ENCODE measurements around the gene CPB1. TPM values are rescaled to one million over a fixed set of nuclear protein-coding genes. Genes with fewer than 3 reads are reported as not detected.

Gene CPB1
- total RNA-seq, 5 donors from 2014 or later (not counting 1 experiment from before 2014, with no cell fraction given): 7.4 to 9.2 (median 8.0) TPM; not detected in 2

- no CpG with 5 or more reads among the region's 2 CpGs for WGBS (ENCODE audit: insufficient coverage)
- Mint-ChIP-seq H3K9me3 (no peaks in the 10 kb centered on the region), H3K4me1 (no peaks in the 10 kb centered on the region), H3K36me3 (no peaks in the 10 kb centered on the region), H3K27me3 (peaks cover 1 to 4% of the 10 kb centered on the region in 2 donors), H3K4me3 (no peak overlapping the region), H3K27ac (no peak overlapping the region)
- no peaks in the 10 kb centered on the region for H3K4me1 ChIP-seq (ENCODE audit: control insufficient read depth in 1 of 2, extremely low read depth in 1 of 2, insufficient read depth in 2 of 2, low read length in 2 of 2)
- H3K36me3 ChIP-seq (ENCODE audit: control insufficient read depth in 2 of 2, extremely low read depth in 1 of 2, insufficient read depth in 1 of 2, low read length in 1 of 2): no peaks in the 10 kb centered on the region
- ChIA-PET CTCF (interaction anchor here (0.5 to 1.1 kb wide), 2 partner anchors 16 to 1378 kb away, joined by 4 to 6 read pairs; no protein-coding TSS in a partner anchor), POLR2A (no interaction called here)
- no peak for DNase-seq
- no peak overlapping the region for H3K4me3 ChIP-seq (ENCODE audit: control insufficient read depth in 1 of 2, extremely low read depth in 1 of 2, low read length in 1 of 2)
- H3K9me3 ChIP-seq: no peaks in the 10 kb centered on the region
- no peaks in the 10 kb centered on the region for H3K27me3 ChIP-seq (replicated peaks in 1 of 2; ENCODE audit: control insufficient read depth in 2 of 2, extremely low read depth in 1 of 2, insufficient read depth in 2 of 2, low read length in 1 of 2)
- H3K27ac ChIP-seq (ENCODE audit: low read length): no peak overlapping the region
- ATAC-seq (replicated peaks in 1 of 4): no peak
These were observed 18.3 kb downstream of the CPB1 start for GRCh38 chr3:148845756-148846395.

GRCh38 chr3:148847351-148847750, 19.7 kb downstream of the CPB1 start:
- DNase-seq: no peak
- no peaks in the 10 kb centered on the region for H3K9me3 ChIP-seq
- H3K27ac ChIP-seq (ENCODE audit: low read length): no peak overlapping the region
- Mint-ChIP-seq H3K36me3 (no peaks in the 10 kb centered on the region), H3K27ac (no peak overlapping the region), H3K9me3 (no peaks in the 10 kb centered on the region), H3K4me1 (no peaks in the 10 kb centered on the region), H3K27me3 (peaks cover 1 to 4% of the 10 kb centered on the region in 2 donors), H3K4me3 (no peak overlapping the region)
- no CpG with 5 or more reads among the region's 1 CpG for WGBS (ENCODE audit: insufficient coverage)
- no peak for ATAC-seq (replicated peaks in 1 of 4)
- H3K36me3 ChIP-seq (ENCODE audit: control insufficient read depth in 2 of 2, extremely low read depth in 1 of 2, insufficient read depth in 1 of 2, low read length in 1 of 2): no peaks in the 10 kb centered on the region
- no peaks in the 10 kb centered on the region for H3K4me1 ChIP-seq (ENCODE audit: control insufficient read depth in 1 of 2, extremely low read depth in 1 of 2, insufficient read depth in 2 of 2, low read length in 2 of 2)
- no peaks in the 10 kb centered on the region for H3K27me3 ChIP-seq (replicated peaks in 1 of 2; ENCODE audit: control insufficient read depth in 2 of 2, extremely low read depth in 1 of 2, insufficient read depth in 2 of 2, low read length in 1 of 2)
- H3K4me3 ChIP-seq (ENCODE audit: control insufficient read depth in 1 of 2, extremely low read depth in 1 of 2, low read length in 1 of 2): no peak overlapping the region
- ChIA-PET CTCF (interaction anchor here in 1 of 2 donors (0.7 kb wide), 1 partner anchor 1341 kb away, joined by 9 read pairs; no protein-coding TSS in a partner anchor), POLR2A (interaction anchor here in 1 of 2 donors (0.5 kb wide), 1 partner anchor 37 kb away, joined by 3 read pairs; no protein-coding TSS in a partner anchor)

DNA sequence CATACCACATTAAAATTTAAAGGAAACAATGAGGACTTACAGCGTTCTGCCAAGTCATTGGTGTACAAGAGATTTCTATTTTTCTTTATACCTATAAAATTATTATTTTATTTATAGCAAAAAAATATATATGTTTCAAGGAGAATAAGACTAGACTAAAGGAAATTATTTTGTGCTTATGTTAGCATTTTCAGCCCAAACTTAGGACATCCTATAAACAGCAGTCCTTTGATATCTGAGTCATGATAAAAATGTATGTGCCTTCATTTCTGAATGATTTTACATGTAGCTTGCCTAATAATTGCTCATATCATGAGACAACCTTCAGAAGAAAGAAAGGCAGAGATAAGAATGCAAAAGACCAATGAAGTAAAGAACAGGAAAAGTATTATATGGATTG, 20.8 kb downstream of the CPB1 start:
- H3K4me3 ChIP-seq (ENCODE audit: control insufficient read depth in 1 of 2, extremely low read depth in 1 of 2, low read length in 1 of 2): no peak overlapping the region
- no peak overlapping the region for H3K27ac Mint-ChIP-seq
- no peak for DNase-seq
- POLR2A ChIA-PET: no interaction called here
- H3K4me1 ChIP-seq (ENCODE audit: control insufficient read depth in 1 of 2, extremely low read depth in 1 of 2, insufficient read depth in 2 of 2, low read length in 2 of 2): no peaks in the 10 kb centered on the region
- ATAC-seq (replicated peaks in 1 of 4): no peak
- H3K9me3 Mint-ChIP-seq: no peaks in the 10 kb centered on the region
- H3K27me3 Mint-ChIP-seq: peaks cover 1 to 4% of the 10 kb centered on the region in 2 donors
- H3K9me3 ChIP-seq: no peaks in the 10 kb centered on the region
- H3K36me3 Mint-ChIP-seq: no peaks in the 10 kb centered on the region
- H3K4me1 Mint-ChIP-seq: no peaks in the 10 kb centered on the region
- H3K36me3 ChIP-seq (ENCODE audit: control insufficient read depth in 2 of 2, extremely low read depth in 1 of 2, insufficient read depth in 1 of 2, low read length in 1 of 2): no peaks in the 10 kb centered on the region
- H3K4me3 Mint-ChIP-seq: no peak overlapping the region
- CTCF ChIA-PET: no interaction called here
- no peak overlapping the region for H3K27ac ChIP-seq (ENCODE audit: low read length)
- no CpG with 5 or more reads among the region's 1 CpG for WGBS (ENCODE audit: insufficient coverage)
- H3K27me3 ChIP-seq (replicated peaks in 1 of 2; ENCODE audit: control insufficient read depth in 2 of 2, extremely low read depth in 1 of 2, insufficient read depth in 2 of 2, low read length in 1 of 2): no peaks in the 10 kb centered on the region

- Mint-ChIP-seq H3K36me3 (no peaks in the 10 kb centered on the region), H3K27me3 (peaks cover 1 to 4% of the 10 kb centered on the region in 2 donors), H3K27ac (no peak overlapping the region), H3K4me1 (no peaks in the 10 kb centered on the region), H3K9me3 (no peaks in the 10 kb centered on the region), H3K4me3 (no peak overlapping the region)
- WGBS (ENCODE audit: insufficient coverage): no CpG with 5 or more reads among the region's 7 CpGs
- no peak overlapping the region for H3K27ac ChIP-seq (ENCODE audit: low read length)
- ATAC-seq (replicated peaks in 1 of 4) (no peak), DNase-seq (no peak)
- no peak overlapping the region for H3K4me3 ChIP-seq (ENCODE audit: control insufficient read depth in 1 of 2, extremely low read depth in 1 of 2, low read length in 1 of 2)
- no peaks in the 10 kb centered on the region for H3K36me3 ChIP-seq (ENCODE audit: control insufficient read depth in 2 of 2, extremely low read depth in 1 of 2, insufficient read depth in 1 of 2, low read length in 1 of 2)
- CTCF ChIA-PET: interaction anchor here in 1 of 2 donors (0.6 to 0.7 kb wide), 2 partner anchors 101 to 408 kb away, joined by 3 to 5 read pairs; no protein-coding TSS in a partner anchor
- POLR2A ChIA-PET: no interaction called here
- H3K27me3 ChIP-seq (replicated peaks in 1 of 2; ENCODE audit: control insufficient read depth in 2 of 2, extremely low read depth in 1 of 2, insufficient read depth in 2 of 2, low read length in 1 of 2): no peaks in the 10 kb centered on the region
- H3K9me3 ChIP-seq: no peaks in the 10 kb centered on the region
- no peaks in the 10 kb centered on the region for H3K4me1 ChIP-seq (ENCODE audit: control insufficient read depth in 1 of 2, extremely low read depth in 1 of 2, insufficient read depth in 2 of 2, low read length in 2 of 2)
These were observed 24.8 kb downstream of the CPB1 start for GRCh38 chr3:148852271-148852992.

GRCh38 chr3:148853076-148853475, 25.5 kb downstream of the CPB1 start:
- H3K36me3 Mint-ChIP-seq: no peaks in the 10 kb centered on the region
- Histone ChIP-seq H3K4me3 (ENCODE audit: control insufficient read depth in 1 of 2, extremely low read depth in 1 of 2, low read length in 1 of 2) (no peak overlapping the region), H3K27me3 (replicated peaks in 1 of 2; ENCODE audit: control insufficient read depth in 2 of 2, extremely low read depth in 1 of 2, insufficient read depth in 2 of 2, low read length in 1 of 2) (no peaks in the 10 kb centered on the region), H3K27ac (ENCODE audit: low read length) (no peak overlapping the region), H3K4me1 (ENCODE audit: control insufficient read depth in 1 of 2, extremely low read depth in 1 of 2, insufficient read depth in 2 of 2, low read length in 2 of 2) (no peaks in the 10 kb centered on the region), H3K9me3 (no peaks in the 10 kb centered on the region), H3K36me3 (ENCODE audit: control insufficient read depth in 2 of 2, extremely low read depth in 1 of 2, insufficient read depth in 1 of 2, low read length in 1 of 2) (no peaks in the 10 kb centered on the region)
- peaks cover 1 to 4% of the 10 kb centered on the region in 2 donors for H3K27me3 Mint-ChIP-seq
- no CpG with 5 or more reads among the region's 2 CpGs for WGBS (ENCODE audit: insufficient coverage)
- no peaks in the 10 kb centered on the region for H3K9me3 Mint-ChIP-seq
- no peaks in the 10 kb centered on the region for H3K4me1 Mint-ChIP-seq
- ATAC-seq (replicated peaks in 1 of 4): no peak
- ChIA-PET POLR2A (no interaction called here), CTCF (interaction anchor here in 1 of 2 donors (1.1 kb wide), 1 partner anchor 9 kb away, joined by 3 read pairs; no protein-coding TSS in a partner anchor)
- H3K27ac Mint-ChIP-seq: no peak overlapping the region
- no peak for DNase-seq
- no peak overlapping the region for H3K4me3 Mint-ChIP-seq

DNA sequence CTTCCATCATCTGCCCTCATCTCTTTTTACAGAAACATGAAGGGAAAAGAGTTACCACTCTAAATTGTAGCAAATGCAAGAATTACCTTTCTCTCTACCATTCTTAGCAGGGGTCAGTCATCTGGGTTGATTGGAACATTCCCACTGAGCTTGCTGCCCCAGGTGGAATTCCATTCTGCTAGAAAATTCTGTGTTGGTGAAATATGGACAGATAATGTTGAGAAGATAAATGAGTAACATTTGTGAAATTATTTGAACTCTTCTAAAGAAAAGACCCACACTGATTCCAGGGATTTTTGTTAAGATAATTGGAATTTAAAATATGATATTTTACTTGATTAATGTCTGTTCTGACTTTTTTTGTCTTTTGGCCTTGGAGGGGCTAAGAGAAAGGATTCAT, 26.4 kb downstream of the CPB1 start:
- ChIA-PET CTCF (interaction anchor here (0.8 to 1.1 kb wide), 2 partner anchors 8 to 18 kb away, joined by 3 read pairs; no protein-coding TSS in a partner anchor), POLR2A (no interaction called here)
- Histone ChIP-seq H3K9me3 (no peaks in the 10 kb centered on the region), H3K36me3 (ENCODE audit: control insufficient read depth in 2 of 2, extremely low read depth in 1 of 2, insufficient read depth in 1 of 2, low read length in 1 of 2) (no peaks in the 10 kb centered on the region), H3K27ac (ENCODE audit: low read length) (no peak overlapping the region), H3K27me3 (replicated peaks in 1 of 2; ENCODE audit: control insufficient read depth in 2 of 2, extremely low read depth in 1 of 2, insufficient read depth in 2 of 2, low read length in 1 of 2) (no peaks in the 10 kb centered on the region), H3K4me3 (ENCODE audit: control insufficient read depth in 1 of 2, extremely low read depth in 1 of 2, low read length in 1 of 2) (no peak overlapping the region), H3K4me1 (ENCODE audit: control insufficient read depth in 1 of 2, extremely low read depth in 1 of 2, insufficient read depth in 2 of 2, low read length in 2 of 2) (no peaks in the 10 kb centered on the region)
- ATAC-seq (replicated peaks in 1 of 4) (no peak), DNase-seq (no peak)
- Mint-ChIP-seq H3K9me3 (no peaks in the 10 kb centered on the region), H3K36me3 (no peaks in the 10 kb centered on the region), H3K27me3 (peaks cover 1 to 4% of the 10 kb centered on the region in 2 donors), H3K4me1 (no peaks in the 10 kb centered on the region), H3K4me3 (no peak overlapping the region), H3K27ac (no peak overlapping the region)
